Neuronal stem cell (in vitro differentiated cells): ENCODE measurements around the gene PPP4R2.

Experiments
- DNase-seq: peaks from one replicate; pipeline ENCODE4 v3.0.0-alpha.2; 2013; ENCODE audit warnings: low spot score
- H2AFZ ChIP-seq: one replicate; pipeline ENCODE4 v1.6.1; 2013; ENCODE audit warnings: mild to moderate bottlenecking, low read length, inconsistent platforms
- H2AK5ac ChIP-seq: 2 replicates; pipeline ENCODE4 v1.6.1; 2013; ENCODE audit warnings: low read depth, mild to moderate bottlenecking, inconsistent platforms, low read length, moderate library complexity, mixed read lengths
- H2BK120ac ChIP-seq: 2 replicates; pipeline ENCODE4 v1.6.1; 2013; ENCODE audit warnings: low read depth, mild to moderate bottlenecking, inconsistent platforms, low read length, moderate library complexity, mixed read lengths
- H2BK12ac ChIP-seq: one replicate; pipeline ENCODE4 v1.6.1; 2013; ENCODE audit warnings: low read length, inconsistent platforms
- H2BK15ac ChIP-seq: 2 replicates; pipeline ENCODE4 v1.6.1; 2013; ENCODE audit warnings: mild to moderate bottlenecking, low read length, inconsistent platforms, mixed read lengths
- H2BK5ac ChIP-seq: one replicate; pipeline ENCODE4 v1.6.1; 2013; ENCODE audit warnings: inconsistent platforms, mild to moderate bottlenecking, low read length, moderate library complexity
- H3K14ac ChIP-seq: one replicate; pipeline ENCODE4 v1.6.1; 2013; ENCODE audit warnings: low read length, inconsistent platforms
- H3K18ac ChIP-seq: 2 replicates; pipeline ENCODE4 v1.6.1; 2013; ENCODE audit warnings: low read length, inconsistent platforms
- H3K23ac ChIP-seq: 2 replicates; pipeline ENCODE4 v1.6.1; 2013; ENCODE audit warnings: low read depth, mild to moderate bottlenecking, mixed read lengths, low read length, inconsistent platforms; ENCODE audit not compliant: poor library complexity
- H3K27ac ChIP-seq: replicated peaks from 3 replicates; pipeline ENCODE4 v1.5.1; 2013; ENCODE audit warnings: low read length, inconsistent platforms
- H3K27me3 ChIP-seq, 3 experiments: 2 replicates each; pipeline ENCODE4 v1.6.1; 2013; ENCODE audit warnings: low read length in 3 of 3, mild to moderate bottlenecking in 2 of 3, inconsistent platforms in 1 of 3, low read depth in 1 of 3, mixed read lengths in 1 of 3, moderate library complexity in 1 of 3; ENCODE audit not compliant: control insufficient read depth in 3 of 3, insufficient read depth in 3 of 3
- H3K36me3 ChIP-seq, 2 donors: replicated peaks in 1 of 2; 2 replicates each; pipeline ENCODE4 v1.6.1; 2013; ENCODE audit warnings: low read length in 2 of 2; ENCODE audit not compliant: control insufficient read depth in 2 of 2, insufficient read depth in 2 of 2
- H3K4ac ChIP-seq: 2 replicates; pipeline ENCODE4 v1.6.1; 2013; ENCODE audit warnings: inconsistent platforms, mild to moderate bottlenecking, low read length, moderate library complexity
- H3K4me1 ChIP-seq, 2 donors: 1 replicate in 1 of 2; 2 replicates in 1 of 2; pipeline ENCODE4 v1.6.1; 2013; ENCODE audit warnings: low read length in 2 of 2, low read depth in 1 of 2; ENCODE audit not compliant: control insufficient read depth in 2 of 2, insufficient read depth in 1 of 2
- H3K4me2 ChIP-seq: one replicate; pipeline ENCODE4 v1.6.1; 2013; ENCODE audit warnings: mild to moderate bottlenecking, low read length, inconsistent platforms; ENCODE audit not compliant: insufficient read depth, poor library complexity, severe bottlenecking
- H3K4me3 ChIP-seq, 2 donors: 2 replicates each; pipeline ENCODE4 v1.5.1; 2013; ENCODE audit warnings: low read length in 2 of 2, mild to moderate bottlenecking in 2 of 2, inconsistent platforms in 1 of 2, moderate library complexity in 1 of 2
- H3K79me1 ChIP-seq: one replicate; pipeline ENCODE4 v1.6.1; 2013; ENCODE audit warnings: low read depth, mild to moderate bottlenecking, inconsistent platforms, low read length, moderate library complexity
- H3K9ac ChIP-seq: one replicate; pipeline ENCODE4 v1.6.1; 2013; ENCODE audit warnings: mild to moderate bottlenecking, low read depth, low read length, inconsistent platforms; ENCODE audit not compliant: poor library complexity
- H3K9me3 ChIP-seq, 2 donors: replicated peaks in 1 of 2; 2 replicates each; pipeline versions ENCODE3 to v1.6.1; 2013; ENCODE audit warnings: low read length in 2 of 2, mild to moderate bottlenecking in 2 of 2, inconsistent platforms in 1 of 2, low read depth in 1 of 2, mixed read lengths in 1 of 2, moderate library complexity in 1 of 2; ENCODE audit not compliant: control insufficient read depth in 2 of 2, insufficient read depth in 1 of 2
- H4K8ac ChIP-seq: one replicate; pipeline ENCODE4 v1.6.1; 2013; ENCODE audit warnings: low read depth, mild to moderate bottlenecking, inconsistent platforms, low read length, moderate library complexity
- H4K91ac ChIP-seq: one replicate; pipeline ENCODE4 v1.6.1; 2013; ENCODE audit warnings: low read length, low read depth, mild to moderate bottlenecking, inconsistent platforms; ENCODE audit not compliant: poor library complexity
- WGBS, 2 donors: extraction: QIAGEN DNeasy Blood & Tissue Kit; methylation state at CpG; one replicate each; pipeline ENCODE4 v1.1.7; 2013; ENCODE audit warnings: missing lambda C conversion rate in 2 of 2, mixed read lengths in 1 of 2; ENCODE audit not compliant: insufficient read length in 2 of 2, insufficient replicate concordance in 1 of 2; ENCODE audit errors: extremely low coverage in 2 of 2; 5-methylcytosine and 5-hydroxymethylcytosine counted together

The PPP4R2 gene

DNA sequence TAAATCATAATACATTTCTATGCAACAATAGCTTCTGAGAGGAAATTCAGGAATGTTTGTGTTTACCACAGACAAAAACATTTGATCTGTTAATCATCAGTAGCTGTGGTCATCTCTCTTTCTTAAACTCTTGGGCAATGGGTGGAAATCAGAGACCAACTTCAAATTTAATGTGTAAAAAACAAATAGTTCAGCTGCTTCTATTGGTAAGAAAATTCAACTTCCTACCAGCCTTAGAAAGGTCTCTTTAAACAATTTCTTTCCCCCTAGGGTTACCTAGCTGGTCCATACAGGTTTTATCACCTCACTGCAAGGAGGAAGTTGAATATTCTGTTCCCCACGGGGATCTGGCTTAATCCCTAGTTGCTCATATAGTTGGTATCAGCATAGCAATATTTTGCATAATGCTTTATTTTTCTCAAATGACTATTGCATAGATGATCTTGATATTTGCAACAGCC, 20.3 kb upstream of the PPP4R2 start:
- Histone ChIP-seq H3K27ac (no peak overlapping the region), H3K4me2 (no peak overlapping the region), H3K4me1 (peaks cover 0 to 5% of the 10 kb centered on the region in 2 donors), H3K18ac (no peak overlapping the region), H3K4ac (no peak overlapping the region), H3K14ac (no peak overlapping the region), H2BK5ac (no peak overlapping the region), H3K9ac (no peak overlapping the region), H3K79me1 (no peaks in the 10 kb centered on the region), H3K36me3 (no peaks in the 10 kb centered on the region), H3K4me3 (no peak overlapping the region), H2BK12ac (no peak overlapping the region), H2AFZ (no peak overlapping the region), H2BK120ac (no peak overlapping the region), H3K9me3 (no peaks in the 10 kb centered on the region), H2BK15ac (no peak overlapping the region), H3K27me3 (peaks cover 0 to 11% (median 0%) of the 10 kb centered on the region in 3 experiments), H4K8ac (no peak overlapping the region), H2AK5ac (no peak overlapping the region), H4K91ac (no peak overlapping the region), H3K23ac (no peak overlapping the region)
- WGBS, 2 donors: no CpG with 5 or more reads among the region's 1 CpG
- DNase-seq: no peak

DNA sequence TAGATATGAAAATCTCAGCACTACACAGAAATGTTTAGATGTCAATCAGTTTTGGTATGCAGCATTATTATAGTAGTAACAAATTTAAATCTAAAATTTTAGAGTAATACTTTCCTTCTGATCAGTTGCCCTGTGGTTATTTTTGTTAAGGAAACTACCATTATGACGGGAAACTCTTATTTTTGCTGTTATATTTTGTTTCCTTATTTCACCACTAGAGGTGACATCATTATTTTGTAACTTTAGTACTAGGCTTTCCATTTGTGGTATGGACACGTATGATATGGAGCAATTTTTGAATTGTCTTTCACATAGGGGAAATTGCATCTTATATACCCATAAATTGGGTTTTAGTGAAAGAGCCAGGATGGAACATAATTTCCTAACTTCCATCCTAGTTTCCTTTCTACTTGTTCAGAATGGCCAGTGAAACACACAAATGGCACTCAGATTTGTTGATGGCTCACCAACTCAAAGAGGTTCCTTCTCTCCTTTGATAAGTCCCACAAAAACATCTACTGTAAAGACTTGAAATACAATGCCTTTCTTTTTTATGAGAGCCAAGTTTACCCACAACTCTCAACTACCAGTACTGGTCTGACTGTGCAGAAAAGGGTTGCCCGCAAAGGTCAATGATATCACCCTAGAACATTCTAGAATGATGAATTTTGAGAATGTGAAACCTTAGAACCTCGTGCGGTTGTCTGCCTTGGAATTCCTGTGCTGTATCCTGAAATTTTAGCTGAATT, 19.4 kb upstream of the PPP4R2 start:
- no peak overlapping the region for H3K4me3 ChIP-seq
- no peak overlapping the region for H2AK5ac ChIP-seq
- WGBS, 2 donors: no CpG with 5 or more reads among the region's 5 CpGs
- no peaks in the 10 kb centered on the region for H3K79me1 ChIP-seq
- H3K4me2 ChIP-seq: no peak overlapping the region
- no peak overlapping the region for H2BK120ac ChIP-seq
- H4K8ac ChIP-seq: no peak overlapping the region
- H4K91ac ChIP-seq: no peak overlapping the region
- H3K27me3 ChIP-seq: peaks cover 0 to 11% (median 0%) of the 10 kb centered on the region in 3 experiments
- H2BK12ac ChIP-seq: no peak overlapping the region
- H3K4ac ChIP-seq: no peak overlapping the region
- no peak overlapping the region for H2AFZ ChIP-seq
- H3K9me3 ChIP-seq: no peaks in the 10 kb centered on the region
- no peak overlapping the region for H3K18ac ChIP-seq
- H2BK5ac ChIP-seq: no peak overlapping the region
- H3K14ac ChIP-seq: no peak overlapping the region
- H3K23ac ChIP-seq: no peak overlapping the region
- no peak for DNase-seq
- no peaks in the 10 kb centered on the region for H3K36me3 ChIP-seq
- no peak overlapping the region for H2BK15ac ChIP-seq
- peaks cover 0 to 5% of the 10 kb centered on the region in 2 donors for H3K4me1 ChIP-seq
- no peak overlapping the region for H3K9ac ChIP-seq
- no peak overlapping the region for H3K27ac ChIP-seq

DNA sequence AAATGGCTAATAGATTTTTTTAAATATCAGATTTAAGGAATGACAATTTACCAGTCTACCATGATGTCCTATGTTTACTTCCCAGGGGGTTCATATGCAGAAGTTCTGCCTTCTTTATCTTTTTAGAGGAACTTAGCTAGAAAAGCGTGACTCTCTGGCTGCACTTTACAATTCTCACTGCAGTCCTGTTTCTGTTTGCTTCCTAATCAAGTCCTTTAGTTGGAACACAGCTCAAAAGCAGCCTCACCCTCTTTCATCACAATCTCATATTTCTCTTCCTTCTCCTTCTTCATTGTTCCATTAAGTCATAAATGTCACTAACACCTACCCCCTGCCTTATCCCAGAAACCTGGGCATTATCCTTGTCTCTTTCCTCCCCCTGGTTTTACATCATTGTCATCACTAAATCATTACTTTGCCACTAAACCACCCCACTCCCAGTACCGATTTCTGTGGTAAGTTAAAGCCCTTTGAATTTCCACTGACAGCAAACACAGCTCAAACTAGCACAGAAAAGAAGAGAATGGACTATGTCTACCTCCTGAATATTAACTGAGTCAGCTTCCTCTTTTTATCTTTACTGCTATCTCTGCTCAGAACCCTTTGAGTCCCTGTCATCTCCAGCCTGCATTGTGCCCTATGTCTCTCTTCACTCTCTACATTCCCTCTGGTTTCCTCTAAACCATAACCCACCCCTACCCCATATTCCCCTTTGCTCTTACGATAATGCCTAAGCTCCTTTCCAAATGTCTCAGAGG, 13.8 kb upstream of the PPP4R2 start:
- Histone ChIP-seq H2AFZ (no peak overlapping the region), H3K36me3 (no peaks in the 10 kb centered on the region), H3K9ac (no peak overlapping the region), H2BK5ac (no peak overlapping the region), H3K9me3 (no peaks in the 10 kb centered on the region), H3K23ac (no peak overlapping the region), H3K4me3 (no peak overlapping the region), H2BK12ac (no peak overlapping the region), H3K27ac (no peak overlapping the region), H2BK15ac (no peak overlapping the region), H3K27me3 (peaks cover 0 to 8% (median 0%) of the 10 kb centered on the region in 3 experiments), H4K91ac (no peak overlapping the region), H3K4me1 (no peaks in the 10 kb centered on the region), H3K14ac (no peak overlapping the region), H2AK5ac (no peak overlapping the region), H3K4me2 (no peak overlapping the region), H4K8ac (no peak overlapping the region), H3K79me1 (no peaks in the 10 kb centered on the region), H2BK120ac (no peak overlapping the region), H3K4ac (no peak overlapping the region), H3K18ac (no peak overlapping the region)
- WGBS, 2 donors: 100% methylated on average over 1 of the region's 3 CpGs; no CpG with 5 or more reads in 1 of the 2 donors
- no peak for DNase-seq

DNA sequence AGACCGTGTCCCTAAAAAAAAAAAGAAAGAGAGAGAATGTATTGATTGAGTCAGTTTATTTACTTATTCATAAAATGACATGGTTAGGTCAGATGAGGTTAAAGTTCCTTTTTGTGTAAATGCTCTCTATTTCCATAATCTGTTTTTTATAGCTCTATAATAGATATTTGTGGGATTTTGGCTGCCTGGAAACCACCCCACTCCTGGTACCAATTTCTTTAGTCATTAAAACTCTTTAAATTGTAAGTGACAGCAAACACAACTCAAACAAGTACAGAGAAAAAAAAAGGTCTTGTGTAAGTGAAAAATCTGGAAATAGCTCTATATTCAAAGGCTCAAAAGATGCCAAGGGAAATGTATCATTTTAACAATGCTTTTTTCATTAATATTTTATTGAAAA, 11.0 kb upstream of the PPP4R2 start:
- H3K27me3 ChIP-seq: peaks cover 0 to 4% (median 0%) of the 10 kb centered on the region in 3 experiments
- H3K4ac ChIP-seq: no peak overlapping the region
- H2BK5ac ChIP-seq: no peak overlapping the region
- no peak overlapping the region for H2AFZ ChIP-seq
- no peak overlapping the region for H2BK12ac ChIP-seq
- H3K9me3 ChIP-seq: no peaks in the 10 kb centered on the region
- no peak overlapping the region for H4K8ac ChIP-seq
- H2AK5ac ChIP-seq: no peak overlapping the region
- no peak overlapping the region for H3K27ac ChIP-seq
- H3K4me2 ChIP-seq: no peak overlapping the region
- no peaks in the 10 kb centered on the region for H3K36me3 ChIP-seq
- H2BK15ac ChIP-seq: no peak overlapping the region
- H3K14ac ChIP-seq: no peak overlapping the region
- no peak overlapping the region for H3K23ac ChIP-seq
- no peak overlapping the region for H3K18ac ChIP-seq
- H3K4me1 ChIP-seq: no peaks in the 10 kb centered on the region
- no peak for DNase-seq
- no peak overlapping the region for H2BK120ac ChIP-seq
- no CpG with 5 or more reads among the region's 1 CpG for WGBS, 2 donors
- H4K91ac ChIP-seq: no peak overlapping the region
- no peak overlapping the region for H3K9ac ChIP-seq
- no peak overlapping the region for H3K4me3 ChIP-seq
- H3K79me1 ChIP-seq: no peaks in the 10 kb centered on the region
